Transverse colon (tissue), 3 donors: ENCODE results near the gene NTRK2.

Experiments
- CTCF ChIP-seq, 5 experiments: fragments of 200-600 bp in 3 of 5; fragments of 450-650 bp in 2 of 5; sonication (generic) in 3 of 5; IDR thresholded peaks; 1 replicate in 2 of 5; 2 replicates in 3 of 5; pipeline ENCODE4 v1.5.1; 2016 to 2017; ENCODE audit warnings: antibody characterized with exemption in 5 of 5, inconsistent platforms in 3 of 5, mild to moderate bottlenecking in 2 of 5, moderate library complexity in 1 of 5
- POLR2A ChIP-seq: fragments of 450-650 bp; IDR thresholded peaks from one replicate; pipeline ENCODE4 v1.6.1; 2016; ENCODE audit warnings: antibody characterized with exemption, mild to moderate bottlenecking, moderate library complexity

DNA sequence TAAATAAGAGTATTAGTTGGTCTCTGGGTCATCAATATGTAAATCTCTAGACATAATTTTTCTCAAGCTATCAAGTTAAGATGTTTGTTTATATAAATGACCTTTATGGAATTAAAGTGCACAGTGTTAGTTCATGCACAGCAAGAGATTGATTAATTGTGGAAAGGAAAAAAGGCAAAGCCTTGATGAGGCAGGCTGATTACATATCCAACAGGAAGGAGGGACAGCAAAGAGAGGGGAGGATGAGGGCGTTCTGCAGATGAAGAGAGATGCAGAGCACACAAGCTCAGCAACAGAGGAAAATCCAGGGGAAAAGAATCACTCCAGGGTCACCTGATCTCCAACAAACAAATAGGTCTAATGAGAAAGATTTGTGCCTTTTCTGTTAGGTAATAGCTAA is 16.5 kb downstream of the NTRK2 start:
- TF ChIP-seq POLR2A: no peak
- no peak for TF ChIP-seq CTCF (IDR thresholded peaks at IDR 0.05)
